Liver (tissue), 9 donors: ENCODE measurements around the gene UBA6. TPM values are rescaled to one million over a fixed set of nuclear protein-coding genes. Genes with fewer than 3 reads are reported as not detected.

Experiments used
- DNase-seq: peaks from one replicate; pipeline ENCODE4 v3.0.0-alpha.2; 2017; ENCODE audit warnings: low spot score
- H3K27ac ChIP-seq, 2 donors: one replicate each; pipeline ENCODE4 v1.7.0; 2013; ENCODE audit warnings: inconsistent platforms in 2 of 2, low read length in 2 of 2, control low read depth in 1 of 2, low read depth in 1 of 2, mild to moderate bottlenecking in 1 of 2
- H3K27me3 ChIP-seq, 4 donors: one replicate each; pipeline versions ENCODE4 v1.6.1 to v1.7.0; 2013; ENCODE audit warnings: low read length in 3 of 4, inconsistent platforms in 1 of 4, mild to moderate bottlenecking in 1 of 4, moderate library complexity in 1 of 4; ENCODE audit not compliant: control insufficient read depth in 4 of 4, insufficient read depth in 4 of 4
- H3K36me3 ChIP-seq, 4 donors: one replicate each; pipeline versions ENCODE4 v1.6.1 to v1.7.0; 2013; ENCODE audit warnings: low read length in 3 of 4, mild to moderate bottlenecking in 3 of 4, low read depth in 1 of 4, moderate library complexity in 1 of 4; ENCODE audit not compliant: control insufficient read depth in 4 of 4, insufficient read depth in 3 of 4
- H3K4me1 ChIP-seq, 4 donors: one replicate each; pipeline versions ENCODE4 v1.6.1 to v1.7.0; 2013; ENCODE audit warnings: low read length in 3 of 4, mild to moderate bottlenecking in 3 of 4, moderate library complexity in 1 of 4; ENCODE audit not compliant: control insufficient read depth in 4 of 4, insufficient read depth in 4 of 4
- H3K4me3 ChIP-seq, 3 donors: one replicate each; pipeline versions ENCODE4 v1.6.1 to v1.7.0; 2013; ENCODE audit warnings: low read length in 3 of 3, control low read depth in 1 of 3, low read depth in 1 of 3, mild to moderate bottlenecking in 1 of 3
- H3K9ac ChIP-seq, 2 donors: one replicate each; pipeline ENCODE4 v1.7.0; 2013; ENCODE audit warnings: low read length in 2 of 2, mild to moderate bottlenecking in 2 of 2, moderate library complexity in 2 of 2, control low read depth in 1 of 2, low read depth in 1 of 2
- H3K9me3 ChIP-seq, 4 donors: one replicate each; pipeline versions ENCODE4 v1.6.1 to v1.7.0; 2013; ENCODE audit warnings: low read length in 3 of 4; ENCODE audit not compliant: control insufficient read depth in 4 of 4
- ATF3 ChIP-seq: IDR thresholded peaks from 2 replicates; pipeline ENCODE4 v1.6.1; 2016; ENCODE audit warnings: antibody characterized with exemption
- CTCF ChIP-seq: fragments of 150-350 bp; IDR thresholded peaks from 2 replicates; pipeline ENCODE4 v1.5.1; 2017; ENCODE audit warnings: improper control_type of control experiment, low read depth, low read length; ENCODE audit not compliant: missing input control
- EGR1 ChIP-seq, 2 donors: IDR thresholded peaks; 2 replicates each; pipeline ENCODE4 v1.6.1; 2016 to 2018; ENCODE audit warnings: antibody characterized with exemption in 2 of 2, low read depth in 2 of 2
- FOXA1 ChIP-seq: IDR thresholded peaks from 2 replicates; pipeline ENCODE4 v1.6.1; 2016; ENCODE audit warnings: antibody characterized with exemption
- HNF4A ChIP-seq, 2 donors: conservative IDR thresholded peaks; 2 replicates each; pipeline ENCODE4 v1.6.1; 2016; ENCODE audit warnings: antibody characterized with exemption in 2 of 2, mild to moderate bottlenecking in 2 of 2
- HNF4G ChIP-seq: IDR thresholded peaks from 2 replicates; pipeline ENCODE4 v1.6.1; 2016; ENCODE audit warnings: antibody characterized with exemption
- JUND ChIP-seq, 2 donors: IDR thresholded peaks; 2 replicates each; pipeline ENCODE4 v1.6.1; 2016; ENCODE audit warnings: antibody characterized with exemption in 2 of 2
- MAX ChIP-seq: IDR thresholded peaks from 2 replicates; pipeline ENCODE4 v1.6.1; 2016; ENCODE audit warnings: antibody characterized with exemption
- NR2F2 ChIP-seq: IDR thresholded peaks from 2 replicates; pipeline ENCODE4 v1.6.1; 2016; ENCODE audit warnings: antibody characterized with exemption
- RAD21 ChIP-seq, 2 donors: IDR thresholded peaks; 2 replicates each; pipeline ENCODE4 v1.6.1; 2016; ENCODE audit warnings: antibody characterized with exemption in 2 of 2, mild to moderate bottlenecking in 2 of 2
- REST ChIP-seq: IDR thresholded peaks from 2 replicates; pipeline ENCODE4 v1.6.1; 2016; ENCODE audit warnings: antibody characterized with exemption, mild to moderate bottlenecking
- RXRA ChIP-seq, 2 donors: IDR thresholded peaks; 2 replicates each; pipeline ENCODE4 v1.6.1; 2017 to 2018; ENCODE audit warnings: antibody characterized with exemption in 2 of 2, mild to moderate bottlenecking in 1 of 2
- SP1 ChIP-seq: IDR thresholded peaks from 2 replicates; pipeline ENCODE4 v1.6.1; 2018; ENCODE audit warnings: antibody characterized with exemption, mild to moderate bottlenecking
- TAF1 ChIP-seq: conservative IDR thresholded peaks from 2 replicates; pipeline ENCODE4 v1.6.1; 2016; ENCODE audit warnings: antibody characterized with exemption, mild to moderate bottlenecking
- YY1 ChIP-seq: IDR thresholded peaks from 2 replicates; pipeline ENCODE4 v1.6.1; 2016; ENCODE audit warnings: antibody characterized with exemption, mild to moderate bottlenecking
- ZBTB33 ChIP-seq: IDR thresholded peaks from 2 replicates; pipeline ENCODE4 v1.6.1; 2016; ENCODE audit warnings: antibody characterized with exemption
- WGBS: extraction: QIAGEN DNeasy Blood & Tissue Kit; methylation state at CpG from one replicate; pipeline ENCODE4 v1.1.7; 2013; 5-methylcytosine and 5-hydroxymethylcytosine counted together
- polyA plus RNA-seq, 2 donors: library from polyadenylated mRNA; stranded (reverse) in 1 of 2; unstranded in 1 of 2; fragments of 200-250 nt in 1 of 2; fragments of >200 nt in 1 of 2; fragmentation: Nextera tagmentation in 1 of 2; extraction: Ambion mirVana in 1 of 2; gene quantifications; one replicate each; pipeline versions ENCODE4 v1.2.1 to v1.2.3, GENCODE V29; 2013 to 2015
- total RNA-seq, 2 donors: library from RNA; depleted of rRNA; stranded (reverse); fragments of >200 nt; gene quantifications; one replicate each; pipeline ENCODE4 v1.2.3, GENCODE V29; 2014
- donor health status: healthy.
- donor health status: healthy.
- donor health status: healthy.
- donor health status: healthy.
- donor health status: healthy.

The UBA6 gene
- total and polyA plus RNA-seq, 4 donors, result 8.4 to 122 (median 13.7) TPM

GRCh38 chr4:67685532-67685859 is 15.5 kb downstream of the UBA6 start:
- Histone ChIP-seq H3K9me3 (no peaks in the 10 kb centered on the region), H3K4me3 (no peak overlapping the region), H3K27ac (no peak overlapping the region), H3K9ac (no peak overlapping the region), H3K36me3 (peaks cover 0 to 6% (median 5%) of the 10 kb centered on the region in 4 donors), H3K4me1 (peaks cover 0 to 2% (median 0%) of the 10 kb centered on the region in 4 donors), H3K27me3 (no peaks in the 10 kb centered on the region)
- no peak for DNase-seq
- TF ChIP-seq TAF1 (no peak), EGR1 (IDR thresholded peaks at IDR 0.05; ENCODE audit: low read depth in 2 of 2) (no peak), ATF3 (no peak), SP1 (no peak), ZBTB33 (no peak), REST (no peak), FOXA1 (no peak), RXRA (IDR thresholded peaks at IDR 0.05) (no peak), JUND (IDR thresholded peaks at IDR 0.05) (no peak), CTCF (no peak), HNF4G (no peak), MAX (no peak), RAD21 (IDR thresholded peaks at IDR 0.05) (no peak), NR2F2 (no peak)
- 98% methylated on average over 5 of the region's 5 CpGs for WGBS

GRCh38 chr4:67684839-67685531 is 16.0 kb downstream of the UBA6 start:
- Histone ChIP-seq H3K4me1 (peaks cover 0 to 2% (median 0%) of the 10 kb centered on the region in 4 donors), H3K27ac (no peak overlapping the region), H3K36me3 (peaks cover 0 to 9% (median 6%) of the 10 kb centered on the region in 4 donors), H3K4me3 (no peak overlapping the region), H3K9ac (no peak overlapping the region), H3K27me3 (no peaks in the 10 kb centered on the region), H3K9me3 (no peaks in the 10 kb centered on the region)
- 93% methylated on average over 1 of the region's 1 CpG for WGBS
- no peak for DNase-seq
- TF ChIP-seq CTCF, result no peak
- TF ChIP-seq JUND (IDR thresholded peaks at IDR 0.05), result no peak
- TF ChIP-seq MAX, result no peak
- no peak for TF ChIP-seq HNF4A (conservative IDR thresholded peaks at IDR 0.05)
- TF ChIP-seq SP1, result no peak
- TF ChIP-seq EGR1 (IDR thresholded peaks at IDR 0.05; ENCODE audit: low read depth in 2 of 2), result no peak
- TF ChIP-seq NR2F2, result no peak
- no peak for TF ChIP-seq HNF4G
- TF ChIP-seq YY1, result no peak
- TF ChIP-seq TAF1, result no peak
- no peak for TF ChIP-seq REST
- TF ChIP-seq FOXA1, result no peak
